HFF-Myc (cell line): ENCODE measurements around the gene ETS2.
A peak's percentile ranks its signal among the peaks of the same experiment; 100 is the strongest.

Source experiments
- DNase-seq: peaks from one replicate; pipeline ENCODE4 v3.0.0-alpha.2; 2011; ENCODE audit warnings: low read depth; ENCODE audit errors: extremely low read depth
- H3K4me3 ChIP-seq: replicated peaks from 2 replicates; pipeline ENCODE4 v1.5.1; 2011; ENCODE audit warnings: low read depth, mild to moderate bottlenecking, control low read depth, low read length
- TF ChIP-seq, protein P1 (sequence below): IDR thresholded peaks from 2 replicates; pipeline ENCODE4 v1.5.1; 2012; ENCODE audit warnings: mild to moderate bottlenecking, low read depth, low read length, control low read depth; ENCODE audit errors: missing control alignments

The ETS2 gene

GRCh38 chr21:38805328-38806152, at the start of gene ETS2:
Gene ETS2 (plus strand): TSS chr21:38805929. CDS start chr21:38810035, 4,106 bp downstream.
- TF ChIP-seq, protein P1, sequence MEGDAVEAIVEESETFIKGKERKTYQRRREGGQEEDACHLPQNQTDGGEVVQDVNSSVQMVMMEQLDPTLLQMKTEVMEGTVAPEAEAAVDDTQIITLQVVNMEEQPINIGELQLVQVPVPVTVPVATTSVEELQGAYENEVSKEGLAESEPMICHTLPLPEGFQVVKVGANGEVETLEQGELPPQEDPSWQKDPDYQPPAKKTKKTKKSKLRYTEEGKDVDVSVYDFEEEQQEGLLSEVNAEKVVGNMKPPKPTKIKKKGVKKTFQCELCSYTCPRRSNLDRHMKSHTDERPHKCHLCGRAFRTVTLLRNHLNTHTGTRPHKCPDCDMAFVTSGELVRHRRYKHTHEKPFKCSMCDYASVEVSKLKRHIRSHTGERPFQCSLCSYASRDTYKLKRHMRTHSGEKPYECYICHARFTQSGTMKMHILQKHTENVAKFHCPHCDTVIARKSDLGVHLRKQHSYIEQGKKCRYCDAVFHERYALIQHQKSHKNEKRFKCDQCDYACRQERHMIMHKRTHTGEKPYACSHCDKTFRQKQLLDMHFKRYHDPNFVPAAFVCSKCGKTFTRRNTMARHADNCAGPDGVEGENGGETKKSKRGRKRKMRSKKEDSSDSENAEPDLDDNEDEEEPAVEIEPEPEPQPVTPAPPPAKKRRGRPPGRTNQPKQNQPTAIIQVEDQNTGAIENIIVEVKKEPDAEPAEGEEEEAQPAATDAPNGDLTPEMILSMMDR = no peak
- peak; percentile 78 for DNase-seq
- peak within 1 kb of the TSS; percentile 88 for H3K4me3 ChIP-seq

GRCh38 chr21:38756746-38757145, 49.0 kb upstream of the ETS2 start:
- no peak overlapping the region for H3K4me3 ChIP-seq
- no peak for DNase-seq
- TF ChIP-seq, protein P1 = no peak

GRCh38 chr21:38758501-38759214, 47.1 kb upstream of the ETS2 start:
- H3K4me3 ChIP-seq = no peak overlapping the region
- no peak for DNase-seq
- TF ChIP-seq, protein P1 = no peak

GRCh38 chr21:38759413-38759812, 46.3 kb upstream of the ETS2 start:
- TF ChIP-seq, protein P1 = no peak
- no peak for DNase-seq
- no peak overlapping the region for H3K4me3 ChIP-seq

GRCh38 chr21:38760017-38760761, 45.5 kb upstream of the ETS2 start:
- TF ChIP-seq, protein P1 = no peak
- no peak for DNase-seq
- H3K4me3 ChIP-seq = no peak overlapping the region

- TF ChIP-seq, protein P1 = no peak
- no peak overlapping the region for H3K4me3 ChIP-seq
- DNase-seq = no peak
These were observed 45.0 kb upstream of the ETS2 start for GRCh38 chr21:38760762-38761155.
